Measurements from ENCODE around the gene EIF4EBP3. TPM values are rescaled to one million over a fixed set of nuclear protein-coding genes. Genes with fewer than 3 reads are reported as not detected.
A peak's percentile ranks its signal among the peaks of the same experiment; 100 is the strongest.

The EIF4EBP3 gene
- total and polyA plus RNA-seq, 2 donors (not counting 1 experiment from before 2014, with no cell fraction given), result 1.8 to 3.0 TPM

DNA sequence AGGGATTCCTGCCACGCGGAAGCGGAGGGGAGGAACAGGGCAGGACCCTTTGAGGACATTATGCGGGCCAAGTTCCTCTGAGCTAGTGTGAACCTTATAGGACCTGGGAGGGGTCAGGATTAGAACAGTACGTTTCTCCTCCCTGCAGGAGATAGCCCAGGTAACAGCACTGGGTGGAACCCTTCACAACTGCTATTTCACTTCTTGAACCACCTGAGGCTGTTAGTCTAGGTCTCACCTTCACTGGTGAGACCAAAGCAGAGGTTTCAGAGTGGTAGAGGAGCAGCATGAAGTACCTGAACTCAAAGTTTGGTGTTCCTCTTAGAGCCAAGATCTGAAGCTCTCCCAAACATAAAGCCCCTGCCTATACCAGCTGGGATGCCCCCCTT lies 832 bp downstream of the EIF4EBP3 start:
- H3K4me1 ChIP-seq (ENCODE audit: control insufficient read depth, extremely low read depth, insufficient read depth, low read length), result peaks cover 15% of the 10 kb centered on the region
- H3K27me3 ChIP-seq (ENCODE audit: control insufficient read depth, insufficient read depth, low read length), result no peaks in the 10 kb centered on the region
- H3K79me2 ChIP-seq (ENCODE audit: control insufficient read depth, insufficient read depth, low read length), result peaks cover 9% of the 10 kb centered on the region
- peaks cover 2% of the 10 kb centered on the region for H4K20me1 ChIP-seq (ENCODE audit: control insufficient read depth, extremely low read depth, insufficient read depth, low read length)
- TF ChIP-seq EZH2 (IDR thresholded peaks at IDR 0.05; ENCODE audit: low read length, missing control alignments), result no peak
- no peak for TF ChIP-seq CTCF (conservative IDR thresholded peaks at IDR 0.05 in 1 of 2, IDR thresholded peaks at IDR 0.05 in 1 of 2; ENCODE audit: low read depth in 1 of 2, low read length in 2 of 2)
- peak overlapping the region; percentile 48 for H3K9ac ChIP-seq (ENCODE audit: insufficient read depth, low read length)
- peaks cover 21% of the 10 kb centered on the region for H3K36me3 ChIP-seq (ENCODE audit: control insufficient read depth, insufficient read depth, low read length)
- no peak for DNase-seq (ENCODE audit: low read depth in 2 of 2)
- H3K4me3 ChIP-seq (replicated peaks in 1 of 4; ENCODE audit: control extremely low read depth in 1 of 4, insufficient read depth in 1 of 4, low read depth in 3 of 4, low read length in 4 of 4), result peak overlapping the region in 2 of 4 experiments; percentile 53 to 58
- H3K27ac ChIP-seq (ENCODE audit: insufficient read depth, low read length), result peak overlapping the region; percentile 80
- H2AFZ ChIP-seq (ENCODE audit: low read length), result no peak overlapping the region
- peak overlapping the region; percentile 49 for H3K4me2 ChIP-seq (ENCODE audit: extremely low read depth, insufficient read depth, low read length)
- H3K9me3 ChIP-seq (ENCODE audit: control insufficient read depth, insufficient read depth, low read depth, low read length), result no peaks in the 10 kb centered on the region

DNA sequence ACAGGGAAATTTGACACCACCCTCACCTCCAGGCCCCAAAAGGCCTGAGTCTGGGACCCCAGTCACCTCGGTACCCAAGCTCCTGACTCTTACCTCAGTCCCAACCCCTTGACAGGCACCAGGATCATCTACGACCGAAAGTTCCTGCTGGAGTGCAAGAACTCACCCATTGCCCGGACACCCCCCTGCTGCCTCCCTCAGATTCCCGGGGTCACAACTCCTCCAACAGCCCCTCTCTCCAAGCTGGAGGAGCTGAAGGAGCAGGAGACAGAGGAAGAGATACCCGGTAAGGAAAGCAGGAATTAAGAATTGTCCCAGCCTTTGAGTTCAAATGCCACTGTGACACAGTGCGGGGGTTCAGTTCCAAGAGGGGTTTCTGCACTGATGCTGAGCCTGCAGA lies 1.3 kb downstream of the EIF4EBP3 start:
- no peak for TF ChIP-seq CTCF (conservative IDR thresholded peaks at IDR 0.05 in 1 of 2, IDR thresholded peaks at IDR 0.05 in 1 of 2; ENCODE audit: low read depth in 1 of 2, low read length in 2 of 2)

GRCh38 chr5:140549237-140550144 lies 2.0 kb downstream of the EIF4EBP3 start:
- H3K4me3 ChIP-seq (replicated peaks in 1 of 4; ENCODE audit: control extremely low read depth in 1 of 4, insufficient read depth in 1 of 4, low read depth in 3 of 4, low read length in 4 of 4), result no peak overlapping the region
- H3K4me2 ChIP-seq (ENCODE audit: extremely low read depth, insufficient read depth, low read length), result no peak overlapping the region
- H2AFZ ChIP-seq (ENCODE audit: low read length), result no peak overlapping the region
- no peak overlapping the region for H3K27ac ChIP-seq (ENCODE audit: insufficient read depth, low read length)
- TF ChIP-seq CTCF (conservative IDR thresholded peaks at IDR 0.05 in 1 of 2, IDR thresholded peaks at IDR 0.05 in 1 of 2; ENCODE audit: low read depth in 1 of 2, low read length in 2 of 2), result no peak
- TF ChIP-seq EZH2 (IDR thresholded peaks at IDR 0.05; ENCODE audit: low read length, missing control alignments), result no peak
- peaks cover 15% of the 10 kb centered on the region for H3K4me1 ChIP-seq (ENCODE audit: control insufficient read depth, extremely low read depth, insufficient read depth, low read length)
- H4K20me1 ChIP-seq (ENCODE audit: control insufficient read depth, extremely low read depth, insufficient read depth, low read length), result peaks cover 2% of the 10 kb centered on the region
- DNase-seq (ENCODE audit: low read depth in 2 of 2), result peak; percentile 33 to 49
- H3K79me2 ChIP-seq (ENCODE audit: control insufficient read depth, insufficient read depth, low read length), result peaks cover 20% of the 10 kb centered on the region
- H3K36me3 ChIP-seq (ENCODE audit: control insufficient read depth, insufficient read depth, low read length), result peaks cover 21% of the 10 kb centered on the region
- no peaks in the 10 kb centered on the region for H3K9me3 ChIP-seq (ENCODE audit: control insufficient read depth, insufficient read depth, low read depth, low read length)
- no peaks in the 10 kb centered on the region for H3K27me3 ChIP-seq (ENCODE audit: control insufficient read depth, insufficient read depth, low read length)
- no peak overlapping the region for H3K9ac ChIP-seq (ENCODE audit: insufficient read depth, low read length)

More for the DNA sequence above, 1.3 kb downstream of the EIF4EBP3 start:
- H4K20me1 ChIP-seq (ENCODE audit: control insufficient read depth, extremely low read depth, insufficient read depth, low read length), result peaks cover 2% of the 10 kb centered on the region
- H3K9me3 ChIP-seq (ENCODE audit: control insufficient read depth, insufficient read depth, low read depth, low read length), result no peaks in the 10 kb centered on the region
- no peaks in the 10 kb centered on the region for H3K27me3 ChIP-seq (ENCODE audit: control insufficient read depth, insufficient read depth, low read length)
- no peak overlapping the region for H3K4me2 ChIP-seq (ENCODE audit: extremely low read depth, insufficient read depth, low read length)
- no peak for DNase-seq (ENCODE audit: low read depth in 2 of 2)
- H3K4me1 ChIP-seq (ENCODE audit: control insufficient read depth, extremely low read depth, insufficient read depth, low read length), result peaks cover 15% of the 10 kb centered on the region
- H3K36me3 ChIP-seq (ENCODE audit: control insufficient read depth, insufficient read depth, low read length), result peaks cover 21% of the 10 kb centered on the region
- H3K79me2 ChIP-seq (ENCODE audit: control insufficient read depth, insufficient read depth, low read length), result peaks cover 14% of the 10 kb centered on the region
- H3K4me3 ChIP-seq (replicated peaks in 1 of 4; ENCODE audit: control extremely low read depth in 1 of 4, insufficient read depth in 1 of 4, low read depth in 3 of 4, low read length in 4 of 4), result peak overlapping the region in 1 of 4 experiments; percentile 58
- no peak overlapping the region for H3K9ac ChIP-seq (ENCODE audit: insufficient read depth, low read length)
- H3K27ac ChIP-seq (ENCODE audit: insufficient read depth, low read length), result no peak overlapping the region
- H2AFZ ChIP-seq (ENCODE audit: low read length), result no peak overlapping the region

Data from fibroblast of lung (primary cell).